ENCODE data around the gene ANKRD33. TPM values are rescaled to one million over a fixed set of nuclear protein-coding genes. Genes with fewer than 3 reads are reported as not detected.

The ANKRD33 gene
- total RNA-seq, 2 experiments from 2014 or later: not detected

- Histone ChIP-seq H2AFZ (ENCODE audit: low read length) (no peak overlapping the region), H3K4me3 (ENCODE audit: low read depth, low read length, poor library complexity, severe bottlenecking) (no peak overlapping the region), H3K36me3 (ENCODE audit: insufficient read depth, low read length) (no peaks in the 10 kb centered on the region), H4K20me1 (ENCODE audit: insufficient read depth, low read length) (no peaks in the 10 kb centered on the region), H3K79me2 (ENCODE audit: insufficient read depth, low read depth, low read length) (no peaks in the 10 kb centered on the region), H3K4me1 (ENCODE audit: insufficient read depth, low read length, poor library complexity, severe bottlenecking) (no peaks in the 10 kb centered on the region), H3K9me3 (ENCODE audit: low read length) (no peaks in the 10 kb centered on the region), H3K4me2 (ENCODE audit: low read length) (no peak overlapping the region), H3K9me2 (ENCODE audit: insufficient read depth, low read length) (no peaks in the 10 kb centered on the region), H3K27ac (ENCODE audit: low read depth, low read length, poor library complexity, severe bottlenecking) (no peak overlapping the region)
- no peak for DNase-seq (ENCODE audit: low spot score)
- intact Hi-C loops (cut with micrococcal nuclease; ENCODE audit: unreplicated experiment): no loop called here
- POLR2A ChIA-PET: no interaction called here
- CTCF ChIA-PET (ENCODE audit: unreplicated experiment): no interaction called here
- TF ChIP-seq EZH2phosphoT487 (IDR thresholded peaks at IDR 0.05; ENCODE audit: borderline replicate concordance, low read depth, low read length) (no peak), CTCF (conservative IDR thresholded peaks at IDR 0.05; ENCODE audit: low read length) (no peak)
- BruUV-seq (replicated peaks): no TSS peak
Observed at GRCh38 chr12:51846911-51847642, 40.8 kb upstream of the ANKRD33 start.

- intact Hi-C loops (cut with micrococcal nuclease; ENCODE audit: unreplicated experiment): no loop called here
- H3K4me3 ChIP-seq (ENCODE audit: low read depth, low read length, poor library complexity, severe bottlenecking): no peak overlapping the region
- no peak for TF ChIP-seq EZH2phosphoT487 (IDR thresholded peaks at IDR 0.05; ENCODE audit: borderline replicate concordance, low read depth, low read length)
- ChIA-PET POLR2A (no interaction called here), CTCF (ENCODE audit: unreplicated experiment) (no interaction called here)
- no peaks in the 10 kb centered on the region for H4K20me1 ChIP-seq (ENCODE audit: insufficient read depth, low read length)
- no peak overlapping the region for H2AFZ ChIP-seq (ENCODE audit: low read length)
- no peaks in the 10 kb centered on the region for H3K9me3 ChIP-seq (ENCODE audit: low read length)
- H3K36me3 ChIP-seq (ENCODE audit: insufficient read depth, low read length): no peaks in the 10 kb centered on the region
- no peak for DNase-seq (ENCODE audit: low spot score)
- no peaks in the 10 kb centered on the region for H3K9me2 ChIP-seq (ENCODE audit: insufficient read depth, low read length)
- H3K4me2 ChIP-seq (ENCODE audit: low read length): no peak overlapping the region
- no peaks in the 10 kb centered on the region for H3K4me1 ChIP-seq (ENCODE audit: insufficient read depth, low read length, poor library complexity, severe bottlenecking)
- no peak overlapping the region for H3K27ac ChIP-seq (ENCODE audit: low read depth, low read length, poor library complexity, severe bottlenecking)
- BruUV-seq (replicated peaks): no TSS peak
- no peaks in the 10 kb centered on the region for H3K79me2 ChIP-seq (ENCODE audit: insufficient read depth, low read depth, low read length)
Observed at GRCh38 chr12:51847643-51848325, 40.1 kb upstream of the ANKRD33 start.

GRCh38 chr12:51848326-51848727 is 39.6 kb upstream of the ANKRD33 start, which contains the start of gene FIGNL2:
FIGNL2 (minus strand) TSS chr12:51848718; CDS start chr12:51822413, 26,305 bp downstream.
- ChIA-PET CTCF (ENCODE audit: unreplicated experiment) (no interaction called here), POLR2A (no interaction called here)
- H3K27ac ChIP-seq (ENCODE audit: low read depth, low read length, poor library complexity, severe bottlenecking): no peak within 1 kb of the TSS
- no peaks in the 10 kb centered on the region for H3K36me3 ChIP-seq (ENCODE audit: insufficient read depth, low read length)
- H3K79me2 ChIP-seq (ENCODE audit: insufficient read depth, low read depth, low read length): no peaks in the 10 kb centered on the region
- no peaks in the 10 kb centered on the region for H3K9me3 ChIP-seq (ENCODE audit: low read length)
- no peak within 1 kb of the TSS for H3K4me2 ChIP-seq (ENCODE audit: low read length)
- DNase-seq (ENCODE audit: low spot score): no peak
- no peaks in the 10 kb centered on the region for H3K4me1 ChIP-seq (ENCODE audit: insufficient read depth, low read length, poor library complexity, severe bottlenecking)
- H3K4me3 ChIP-seq (ENCODE audit: low read depth, low read length, poor library complexity, severe bottlenecking): no peak within 1 kb of the TSS
- H4K20me1 ChIP-seq (ENCODE audit: insufficient read depth, low read length): no peaks in the 10 kb centered on the region
- TF ChIP-seq EZH2phosphoT487 (IDR thresholded peaks at IDR 0.05; ENCODE audit: borderline replicate concordance, low read depth, low read length) (no peak), CTCF (conservative IDR thresholded peaks at IDR 0.05; ENCODE audit: low read length) (no peak)
- no peaks in the 10 kb centered on the region for H3K9me2 ChIP-seq (ENCODE audit: insufficient read depth, low read length)
- no peak within 1 kb of the TSS for H2AFZ ChIP-seq (ENCODE audit: low read length)
- intact Hi-C loops (cut with micrococcal nuclease; ENCODE audit: unreplicated experiment): no loop called here
- no TSS peak for BruUV-seq (replicated peaks)
